Medulla oblongata (tissue), 1 donor: Measurements from ENCODE around the gene TBC1D4.
"Not testable (repeated sequence)": the region's sequence is repeated elsewhere in the genome, so short reads cannot be mapped to it uniquely, and the experiment has no call there.

ENCODE experiments used
- DNase-seq: peaks from one replicate; pipeline ENCODE4 v3.0.0-alpha.2; 2015; ENCODE audit errors: extremely low spot score

The TBC1D4 gene

DNA sequence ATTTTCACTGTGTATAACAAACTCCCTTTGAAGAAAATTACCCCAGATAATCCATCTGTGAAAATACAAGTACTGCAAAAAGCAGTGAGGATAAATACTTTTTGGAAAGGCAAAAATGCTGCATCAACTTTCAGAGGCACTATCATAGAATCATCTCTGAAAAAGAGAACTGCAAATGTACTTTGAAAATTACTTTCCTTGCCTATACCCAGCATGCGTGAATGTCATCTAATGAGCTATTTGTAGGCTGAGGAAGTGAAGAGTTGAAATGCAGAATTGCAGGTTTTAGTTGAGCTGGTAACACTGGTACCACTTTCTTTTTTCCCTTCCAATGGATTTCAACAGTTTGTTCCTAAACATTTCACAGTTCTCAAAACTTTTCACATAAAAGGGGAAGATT, 196.7 kb downstream of the TBC1D4 start:
- DNase-seq: peak; percentile 58

DNA sequence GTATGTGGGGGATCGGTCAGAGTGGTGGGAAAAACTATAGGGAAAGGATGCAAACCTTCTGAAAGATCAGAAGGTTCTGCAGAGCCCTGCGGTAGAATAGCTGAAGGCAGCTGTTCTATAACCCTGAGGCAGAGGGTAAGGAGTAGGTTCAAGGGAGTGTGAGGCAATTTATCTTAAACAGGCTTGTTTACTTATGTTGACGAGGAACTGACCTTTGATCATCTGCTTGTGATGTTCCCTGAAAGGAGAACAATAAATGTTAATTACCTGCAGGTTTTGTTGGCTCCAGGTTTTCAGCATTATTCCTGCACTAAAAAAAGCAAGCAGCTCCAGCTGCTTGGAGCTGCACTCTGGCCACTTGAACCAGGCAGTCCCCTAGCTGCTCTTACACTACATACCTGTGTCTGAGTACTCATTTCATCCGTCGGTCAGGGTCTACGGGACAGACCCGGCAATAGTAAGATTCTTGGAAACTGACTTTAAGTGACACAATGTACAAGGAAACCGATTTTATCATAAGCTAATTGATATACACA, 202.1 kb downstream of the TBC1D4 start:
- no peak for DNase-seq

DNA sequence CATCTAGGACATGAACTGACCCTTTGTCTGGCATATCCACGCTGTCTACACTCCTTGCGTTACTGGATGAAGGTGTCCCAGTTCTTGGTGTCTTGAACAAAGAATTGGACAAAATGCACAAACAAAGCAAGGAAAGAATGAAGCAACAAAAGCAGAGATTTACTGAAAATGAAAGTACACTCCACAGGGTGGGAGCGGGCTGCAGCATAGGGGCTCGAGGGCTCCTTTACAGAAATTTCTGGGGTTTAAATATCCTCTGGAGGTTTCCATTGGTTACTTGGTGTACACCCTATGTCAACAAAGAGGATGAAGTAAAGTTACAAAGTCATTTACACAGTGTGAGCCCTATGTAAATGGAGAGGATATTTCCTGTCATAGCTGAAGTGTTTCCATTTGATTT, 208.3 kb downstream of the TBC1D4 start:
- not testable (repeated sequence) for DNase-seq

- no peak for DNase-seq
Measured at GRCh38 chr13:75271846-75272245, 210.1 kb downstream of the TBC1D4 start.

GRCh38 chr13:75268481-75268880, 213.5 kb downstream of the TBC1D4 start:
- DNase-seq: not testable (repeated sequence)

DNA sequence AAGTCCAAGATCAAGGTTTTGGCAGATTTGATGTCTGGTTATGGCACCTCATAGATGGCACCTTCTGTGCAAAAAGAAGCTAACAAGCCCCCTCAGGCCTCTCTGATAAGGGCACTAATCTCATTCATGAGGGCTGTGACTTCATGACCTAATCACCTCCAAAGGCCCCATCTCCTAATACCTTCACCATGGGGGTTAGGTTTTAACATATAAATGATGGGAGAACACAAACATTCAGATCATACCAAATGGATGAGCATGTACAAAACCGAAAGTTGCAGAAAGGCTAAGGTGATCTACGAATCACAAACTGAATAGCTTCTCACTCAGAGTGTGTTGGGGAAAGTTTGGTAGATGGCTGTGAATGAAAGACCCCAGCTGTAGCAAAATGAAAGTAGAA, 217.4 kb downstream of the TBC1D4 start:
- no peak for DNase-seq

DNA sequence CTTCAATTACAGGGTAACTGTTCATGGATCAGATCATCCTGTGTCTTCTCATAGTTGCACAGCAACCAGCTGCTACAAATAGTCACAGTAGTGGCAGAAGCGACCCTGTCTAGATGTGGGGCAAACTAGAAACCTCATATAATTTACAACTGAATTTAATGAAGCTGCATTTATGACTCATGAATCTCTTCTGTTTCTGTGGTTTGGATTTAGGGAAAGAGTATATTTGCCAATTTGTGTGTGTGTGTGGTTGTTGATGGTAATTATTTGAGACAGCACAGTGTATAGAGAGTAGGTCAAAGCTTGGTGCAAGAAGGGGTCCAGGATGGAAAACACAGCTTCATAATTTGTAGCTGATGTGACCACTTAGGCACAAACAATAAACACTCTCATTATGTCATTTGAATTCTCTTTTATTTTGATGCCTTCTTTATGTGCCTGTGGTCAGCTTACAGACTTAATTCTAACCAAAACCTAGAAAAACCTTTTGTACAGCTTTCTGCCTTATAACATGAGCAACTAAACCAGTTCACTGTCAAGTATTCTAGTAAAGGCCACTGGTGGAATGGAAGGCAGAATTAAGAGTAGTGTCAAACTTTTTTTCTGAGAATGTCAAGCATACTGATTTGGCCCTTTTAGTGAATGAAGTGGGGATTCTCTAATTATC, 218.1 kb downstream of the TBC1D4 start:
- no peak for DNase-seq

DNA sequence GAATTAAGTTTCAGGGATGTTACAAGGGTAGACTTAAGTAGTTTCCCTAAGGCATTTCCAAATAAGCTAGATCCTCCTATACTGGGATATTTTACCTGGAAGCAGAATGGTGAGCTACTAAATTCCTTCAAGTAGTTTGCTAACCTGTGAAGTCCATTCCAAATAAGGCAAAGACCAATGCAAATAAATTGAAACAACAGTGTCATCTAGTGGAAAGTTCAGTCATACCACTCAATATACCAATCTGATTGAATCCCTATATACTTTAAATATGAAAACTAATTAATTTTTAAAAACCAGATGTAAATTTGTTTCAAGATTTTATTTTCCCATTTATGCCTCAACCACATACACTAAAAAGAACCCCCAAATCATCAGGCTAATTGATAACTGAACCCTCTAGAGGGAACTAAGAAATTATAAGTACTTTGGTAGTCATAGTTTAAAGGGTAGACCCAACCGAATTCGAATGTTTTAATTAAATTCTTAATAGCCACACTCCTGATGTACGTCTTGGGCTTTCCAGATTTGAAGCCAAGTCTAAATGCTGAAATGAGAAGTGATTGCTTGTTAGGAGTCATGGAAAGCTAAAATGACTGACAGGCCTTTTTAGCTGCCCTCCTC, 223.7 kb downstream of the TBC1D4 start:
- DNase-seq: peak; percentile 55

- DNase-seq: no peak
Measured at GRCh38 chr13:75256922-75257321, 225.0 kb downstream of the TBC1D4 start.

GRCh38 chr13:75255653-75256052, 226.3 kb downstream of the TBC1D4 start:
- no peak for DNase-seq

GRCh38 chr13:75255147-75255546, 226.8 kb downstream of the TBC1D4 start:
- no peak for DNase-seq

- DNase-seq: no peak
Measured at GRCh38 chr13:75251188-75251587, 230.8 kb downstream of the TBC1D4 start.

DNA sequence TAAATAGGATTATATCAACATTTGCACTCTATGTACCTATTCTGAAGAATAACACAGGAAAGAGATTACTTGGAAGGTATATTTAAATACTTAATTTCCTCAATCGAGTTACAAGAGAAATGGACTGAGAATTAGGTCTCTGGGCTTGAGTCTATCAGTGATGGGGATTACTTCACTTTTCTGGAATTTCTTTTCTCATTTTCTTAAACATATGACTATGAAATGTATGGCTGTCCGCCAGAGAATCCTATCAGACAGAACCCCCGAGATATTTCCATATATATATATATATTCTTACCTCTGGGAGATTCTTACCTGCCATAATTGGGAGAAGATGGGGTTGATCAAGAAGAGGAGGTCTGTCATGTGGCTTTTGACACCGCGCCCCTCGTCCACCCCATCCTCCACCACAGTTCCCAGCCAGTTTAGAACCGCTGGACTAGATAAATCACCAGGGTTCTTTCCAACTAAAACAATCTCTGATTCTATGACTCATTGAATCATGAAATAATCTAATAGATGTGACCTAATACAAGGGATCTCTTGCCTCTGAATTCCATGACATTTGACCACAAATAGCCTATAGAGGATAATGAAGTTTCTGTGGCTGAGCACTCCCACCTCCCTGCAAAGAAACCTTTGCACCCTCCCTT, 231.3 kb downstream of the TBC1D4 start:
- no peak for DNase-seq

- not testable (repeated sequence) for DNase-seq
Measured at GRCh38 chr13:75245578-75245977, 236.4 kb downstream of the TBC1D4 start.

DNA sequence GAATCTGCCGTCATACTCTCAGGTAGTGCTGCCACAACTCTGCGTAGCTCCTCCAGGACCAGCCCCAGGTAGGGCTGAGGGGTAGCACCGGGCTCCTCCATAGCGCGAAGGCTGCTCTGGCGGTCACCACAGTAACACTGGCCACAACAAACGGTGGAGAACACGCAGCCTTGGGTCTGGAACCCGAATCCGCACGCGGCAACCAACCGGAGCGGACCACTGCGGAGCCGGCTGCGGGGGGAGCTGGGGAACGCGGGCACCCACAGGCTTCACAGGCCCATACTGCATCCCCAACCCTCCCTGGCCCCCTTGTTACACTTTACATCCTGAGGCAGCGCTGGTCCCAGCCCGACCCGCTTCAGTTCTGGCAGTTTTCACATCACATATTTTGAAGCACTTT, 241.7 kb downstream of the TBC1D4 start:
- not testable (repeated sequence) for DNase-seq

DNA sequence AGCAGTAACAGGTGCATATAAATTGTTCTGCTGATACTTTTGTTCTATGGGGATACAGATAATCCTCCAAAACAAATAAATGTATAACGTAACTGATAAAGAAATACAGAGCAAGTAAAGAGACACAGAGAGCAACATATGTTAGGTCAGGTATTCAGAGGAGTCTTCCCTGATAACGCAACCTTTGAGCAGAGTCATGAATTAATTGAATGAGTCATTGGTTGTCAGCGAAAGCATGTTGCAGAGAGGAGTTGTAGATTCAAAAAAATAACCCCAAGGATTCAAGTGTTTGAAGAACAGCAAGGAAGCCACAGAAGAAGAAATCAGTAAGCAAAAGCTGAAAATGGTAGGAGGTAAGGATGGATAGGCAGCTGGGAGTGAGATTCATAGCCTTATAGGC, 245.2 kb downstream of the TBC1D4 start:
- no peak for DNase-seq
